ENCODE results near the gene SLC22A4. TPM values are rescaled to one million over a fixed set of nuclear protein-coding genes. Genes with fewer than 3 reads are reported as not detected.

Gene SLC22A4
- total RNA-seq, 2 experiments from 2014 or later: 0.16 to 0.22 TPM

- H3K9me3 Mint-ChIP-seq: peaks cover 8% of the 10 kb centered on the region
- ATAC-seq (ENCODE audit: poor library complexity) (no peak), DNase-seq (no peak)
- Histone ChIP-seq H3K36me3 (ENCODE audit: insufficient read depth, low read length) (no peaks in the 10 kb centered on the region), H3K4me1 (ENCODE audit: insufficient read depth, low read length) (no peaks in the 10 kb centered on the region), H3K27ac (ENCODE audit: low read depth in 1 of 2, low read length in 2 of 2) (no peak overlapping the region), H3K27me3 (ENCODE audit: control insufficient read depth in 1 of 2, insufficient read depth in 2 of 2, low read length in 2 of 2) (peaks cover 0 to 9% of the 10 kb centered on the region in 2 experiments), H3K4me3 (ENCODE audit: low read length) (no peak overlapping the region), H3K9me3 (ENCODE audit: control insufficient read depth in 1 of 2, insufficient read depth in 1 of 2, low read length in 2 of 2) (peaks cover 5 to 8% of the 10 kb centered on the region in 2 experiments)
- peaks cover 14% of the 10 kb centered on the region for H3K27me3 Mint-ChIP-seq
- no peaks in the 10 kb centered on the region for H3K4me1 Mint-ChIP-seq (ENCODE audit: low read depth)
- intact Hi-C loops (cut with DNase I, micrococcal nuclease): no loop called here
- peaks cover 6% of the 10 kb centered on the region for H3K36me3 Mint-ChIP-seq (ENCODE audit: low read depth)
- ChIA-PET CTCF (no interaction called here), POLR2A (no interaction called here)
- H3K27ac Mint-ChIP-seq: no peak overlapping the region
- TF ChIP-seq CTCF (IDR thresholded peaks at IDR 0.05): no peak
- H3K4me3 Mint-ChIP-seq: no peak overlapping the region
These were observed 6.6 kb downstream of the SLC22A4 start for GRCh38 chr5:132300577-132301343.

GRCh38 chr5:132301344-132302271 lies 7.4 kb downstream of the SLC22A4 start:
- H3K9me3 ChIP-seq (ENCODE audit: control insufficient read depth in 1 of 2, insufficient read depth in 1 of 2, low read length in 2 of 2): peaks cover 8% of the 10 kb centered on the region in 2 experiments
- H3K4me3 Mint-ChIP-seq: no peak overlapping the region
- H3K4me1 Mint-ChIP-seq (ENCODE audit: low read depth): no peaks in the 10 kb centered on the region
- ATAC-seq (ENCODE audit: poor library complexity) (no peak), DNase-seq (no peak)
- peaks cover 7% of the 10 kb centered on the region for H3K27me3 Mint-ChIP-seq
- no peak overlapping the region for H3K27ac Mint-ChIP-seq
- ChIA-PET POLR2A (no interaction called here), CTCF (no interaction called here)
- intact Hi-C loops (cut with DNase I, micrococcal nuclease): no loop called here
- no peak overlapping the region for H3K4me3 ChIP-seq (ENCODE audit: low read length)
- H3K27ac ChIP-seq (ENCODE audit: low read depth in 1 of 2, low read length in 2 of 2): no peak overlapping the region
- peaks cover 8% of the 10 kb centered on the region for H3K9me3 Mint-ChIP-seq
- no peak for TF ChIP-seq CTCF (IDR thresholded peaks at IDR 0.05)
- H3K36me3 ChIP-seq (ENCODE audit: insufficient read depth, low read length): no peaks in the 10 kb centered on the region
- no peaks in the 10 kb centered on the region for H3K4me1 ChIP-seq (ENCODE audit: insufficient read depth, low read length)
- peaks cover 6% of the 10 kb centered on the region for H3K36me3 Mint-ChIP-seq (ENCODE audit: low read depth)
- peaks cover 0 to under 1% of the 10 kb centered on the region in 2 experiments for H3K27me3 ChIP-seq (ENCODE audit: control insufficient read depth in 1 of 2, insufficient read depth in 2 of 2, low read length in 2 of 2)

GRCh38 chr5:132302413-132302812 lies 8.2 kb downstream of the SLC22A4 start:
- DNase-seq (no peak), ATAC-seq (ENCODE audit: poor library complexity) (no peak)
- H3K27ac Mint-ChIP-seq: no peak overlapping the region
- H3K4me3 Mint-ChIP-seq: no peak overlapping the region
- intact Hi-C loops (cut with DNase I, micrococcal nuclease): no loop called here
- peaks cover 8% of the 10 kb centered on the region for H3K9me3 Mint-ChIP-seq
- TF ChIP-seq CTCF (IDR thresholded peaks at IDR 0.05): no peak
- Histone ChIP-seq H3K4me3 (ENCODE audit: low read length) (no peak overlapping the region), H3K27me3 (ENCODE audit: control insufficient read depth in 1 of 2, insufficient read depth in 2 of 2, low read length in 2 of 2) (no peaks in the 10 kb centered on the region), H3K27ac (ENCODE audit: low read depth in 1 of 2, low read length in 2 of 2) (no peak overlapping the region), H3K4me1 (ENCODE audit: insufficient read depth, low read length) (no peaks in the 10 kb centered on the region), H3K9me3 (ENCODE audit: control insufficient read depth in 1 of 2, insufficient read depth in 1 of 2, low read length in 2 of 2) (peaks cover 8% of the 10 kb centered on the region in 2 experiments), H3K36me3 (ENCODE audit: insufficient read depth, low read length) (no peaks in the 10 kb centered on the region)
- ChIA-PET CTCF (interaction anchor here (1.7 kb wide), 1 partner anchor 9 kb away, joined by 4 read pairs; no protein-coding TSS in a partner anchor), POLR2A (no interaction called here)
- peaks cover 1% of the 10 kb centered on the region for H3K27me3 Mint-ChIP-seq
- H3K4me1 Mint-ChIP-seq (ENCODE audit: low read depth): no peaks in the 10 kb centered on the region
- peaks cover 6% of the 10 kb centered on the region for H3K36me3 Mint-ChIP-seq (ENCODE audit: low read depth)
